ENCODE data around the gene CAMK2A.

CAMK2A gene

DNA sequence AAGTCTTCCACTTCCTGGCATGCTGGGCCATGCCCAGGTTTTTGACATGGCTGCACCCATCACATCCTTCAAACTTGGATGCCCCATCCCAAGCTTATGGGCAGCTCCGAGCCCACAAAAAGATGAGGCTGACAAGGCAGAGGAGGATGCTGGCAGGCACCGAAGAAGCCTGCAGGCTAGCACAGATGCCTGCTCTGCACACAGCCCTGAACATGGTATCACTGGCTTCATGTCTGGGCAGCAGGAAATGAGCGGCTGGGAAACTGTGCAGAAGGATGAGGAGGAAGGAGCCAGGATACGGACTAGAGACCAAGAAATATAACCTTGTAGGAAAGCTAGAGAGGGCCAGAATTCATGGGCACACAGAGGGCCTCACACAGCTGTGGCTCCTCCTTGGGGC, 14.8 kb downstream of the CAMK2A start:
- DNase-seq: no peak

DNA sequence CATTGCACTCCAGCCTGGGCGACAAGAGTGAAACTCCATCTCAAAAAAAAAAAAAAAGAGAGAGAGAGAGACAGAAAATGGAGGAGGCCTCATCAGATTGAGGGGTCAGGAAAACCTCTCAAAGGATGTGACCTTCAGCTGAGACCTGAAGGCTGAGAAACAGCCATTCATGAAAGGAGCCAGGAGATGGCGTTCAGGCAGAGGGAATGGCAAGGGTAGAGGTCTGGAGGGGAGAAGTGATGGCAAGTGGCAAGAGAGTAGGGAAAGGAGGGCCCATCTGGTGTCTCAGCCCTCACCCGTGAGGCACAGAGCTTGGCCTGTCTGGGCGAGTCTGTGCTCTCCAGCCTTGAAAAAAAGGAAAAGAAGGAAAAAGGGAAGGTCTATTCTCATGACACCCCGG, 17.0 kb downstream of the CAMK2A start:
- no peak for DNase-seq

DNA sequence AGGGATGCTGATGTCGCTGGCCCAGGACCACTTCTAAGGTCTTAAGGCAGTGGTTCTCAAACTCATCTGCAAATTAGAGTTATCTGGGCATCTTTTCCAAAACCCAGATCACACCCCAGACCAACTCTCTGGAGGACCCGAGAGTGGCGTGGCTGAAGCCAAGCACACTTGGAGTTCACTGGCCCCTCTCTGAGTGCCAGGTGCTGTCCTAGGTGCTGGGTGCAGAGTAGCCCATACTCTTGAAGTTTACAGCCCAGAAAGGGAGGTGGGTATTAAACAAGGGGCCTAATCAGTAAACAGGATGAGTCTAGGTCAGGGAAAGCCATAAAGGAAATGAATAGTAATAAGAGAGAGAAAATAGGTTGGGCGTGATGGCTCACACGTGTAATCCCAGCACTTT, 17.6 kb downstream of the CAMK2A start:
- DNase-seq: no peak

DNA sequence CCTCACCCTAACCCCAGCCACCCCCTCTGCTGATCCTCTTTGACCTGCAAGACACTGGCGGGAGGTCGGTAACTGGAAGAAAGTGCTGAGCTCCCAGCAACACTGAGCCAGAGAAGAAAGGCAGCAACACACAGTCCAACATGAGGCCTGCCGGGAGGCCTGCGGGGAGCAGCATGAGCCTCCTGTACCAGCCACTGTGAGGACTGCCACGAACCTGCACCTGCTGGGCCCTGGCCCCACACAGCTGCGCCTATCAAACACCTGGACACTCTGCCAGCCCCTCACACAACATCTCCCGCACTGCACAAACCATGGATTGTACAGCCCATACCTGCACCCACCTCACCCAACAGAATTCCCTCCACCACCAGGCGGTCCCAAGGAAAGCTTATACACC, 18.3 kb downstream of the CAMK2A start:
- no peak for DNase-seq

DNA sequence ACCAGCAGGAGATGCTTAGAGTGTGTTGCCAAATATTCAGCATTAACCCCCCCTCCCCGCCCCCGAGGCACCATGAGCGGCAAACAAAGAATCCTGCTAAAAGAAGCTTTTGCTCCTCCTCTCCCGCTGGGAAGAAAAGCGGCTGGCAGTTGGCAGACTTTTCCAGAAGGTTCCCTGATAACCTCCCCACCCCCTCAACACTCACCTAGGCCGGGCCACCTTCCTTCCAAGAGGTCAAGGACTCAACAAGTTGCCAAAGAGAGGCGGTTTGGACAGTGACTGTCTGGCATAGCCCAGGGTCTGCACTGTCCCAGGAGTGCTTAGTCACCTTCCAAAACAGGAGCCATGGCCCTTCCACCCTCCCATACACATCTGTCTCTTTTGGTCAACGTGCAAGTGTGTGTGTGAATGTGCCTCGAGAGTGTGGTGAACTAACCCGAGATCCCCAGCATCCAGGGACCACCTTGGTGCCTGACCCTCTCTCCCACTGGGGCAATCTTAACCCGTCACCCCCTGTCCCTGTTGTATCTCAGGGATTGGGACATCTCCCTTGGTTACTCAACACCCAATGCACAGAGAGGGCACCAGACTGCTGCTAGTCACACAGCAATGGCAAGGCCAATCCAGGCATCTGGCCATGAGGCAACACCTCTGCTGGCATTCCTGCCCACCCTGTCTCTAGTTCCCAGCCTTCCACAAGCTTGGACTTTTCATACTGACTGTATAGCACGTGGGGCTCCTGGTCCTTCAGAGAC, 18.9 kb downstream of the CAMK2A start:
- DNase-seq: no peak

DNA sequence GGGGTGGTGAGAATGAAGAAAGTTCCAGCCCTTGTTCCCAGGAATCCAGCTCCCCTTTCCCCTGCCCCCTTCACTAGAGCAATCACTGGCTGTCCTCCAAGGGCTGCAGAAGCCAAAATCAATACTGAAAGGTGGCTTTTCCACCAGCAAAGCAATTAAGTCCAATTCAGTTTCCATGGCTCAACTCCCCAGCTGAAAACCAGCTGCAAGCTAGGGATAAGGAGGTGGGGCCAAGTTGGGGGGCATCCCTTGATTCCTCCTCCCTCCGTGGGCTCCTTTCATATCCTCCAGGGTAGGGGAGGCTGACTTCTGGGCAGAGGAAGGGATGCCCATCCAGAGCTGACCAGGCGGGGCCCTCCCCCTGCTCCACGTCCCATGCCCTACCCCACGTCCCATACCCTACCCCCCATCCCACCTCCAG, 22.7 kb downstream of the CAMK2A start:
- DNase-seq: no peak

DNA sequence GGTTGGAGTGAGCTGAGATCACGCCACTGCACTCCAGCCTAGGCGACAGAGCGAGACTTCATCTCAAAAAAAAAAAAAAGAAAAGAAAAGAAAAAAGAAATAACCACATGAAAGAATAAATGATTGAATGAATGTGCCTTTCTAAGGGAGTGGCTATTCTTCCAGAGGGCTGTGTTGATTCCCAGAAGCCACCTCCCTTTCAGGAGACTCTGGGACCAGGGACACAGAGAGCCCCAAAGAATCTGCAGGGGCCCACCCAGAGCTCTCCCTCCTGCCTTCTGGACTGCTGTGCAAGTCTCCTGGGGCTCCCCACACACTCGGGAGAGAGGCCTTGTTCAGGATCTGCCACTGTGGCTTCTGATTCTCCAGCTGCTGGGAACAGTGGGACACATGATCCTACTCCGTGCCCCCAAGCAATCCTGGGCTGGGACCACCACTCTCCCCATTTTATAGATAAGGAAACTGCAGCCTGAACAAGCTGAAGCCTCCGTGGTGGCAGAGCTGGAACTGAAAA, 23.6 kb downstream of the CAMK2A start:
- no peak for DNase-seq

DNA sequence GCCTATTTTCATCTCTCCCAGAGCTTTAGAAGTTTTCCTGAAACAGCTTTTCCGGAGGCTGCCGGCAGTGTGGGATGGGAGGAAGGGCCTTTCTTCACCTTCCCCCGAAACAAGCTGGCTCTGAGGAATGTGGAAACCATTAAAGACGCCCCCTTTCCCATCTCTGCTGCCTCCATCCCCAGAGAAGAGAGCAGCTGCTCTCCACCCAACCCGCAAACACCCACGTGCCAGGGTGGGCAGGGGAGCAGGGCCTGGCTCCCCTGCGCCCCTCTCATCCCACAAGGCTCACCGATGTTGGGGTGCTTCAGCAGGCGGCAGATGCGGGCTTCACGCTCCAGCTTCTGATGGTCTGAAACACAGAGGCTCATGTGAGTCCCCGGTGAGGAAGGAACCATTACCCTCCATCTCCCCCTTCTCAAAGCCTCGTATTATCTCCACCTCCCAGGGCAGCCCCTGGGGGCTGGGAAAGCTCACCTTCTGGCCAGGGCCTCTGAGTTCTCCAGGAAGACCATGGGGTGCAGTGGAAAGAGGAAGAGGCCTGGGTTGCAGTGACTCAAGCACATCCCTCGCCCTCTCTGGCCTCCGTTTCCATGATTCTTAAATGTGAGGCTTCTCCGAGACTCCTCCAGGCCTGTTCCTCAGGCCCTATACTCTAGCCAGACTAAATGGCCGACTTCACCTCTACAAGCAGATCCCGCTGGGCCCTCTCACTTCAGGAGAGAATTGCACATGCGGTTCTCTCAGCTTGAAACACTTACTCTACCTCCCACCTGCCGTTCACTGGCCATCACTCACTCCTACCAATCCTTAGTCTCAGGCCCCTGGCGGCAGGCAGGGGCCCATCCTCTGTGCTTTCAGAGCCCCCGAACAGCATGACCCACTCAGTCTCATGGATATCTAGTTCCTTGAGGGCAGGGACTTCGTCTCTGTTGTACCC, 24.6 kb downstream of the CAMK2A start:
- no peak for DNase-seq

DNA sequence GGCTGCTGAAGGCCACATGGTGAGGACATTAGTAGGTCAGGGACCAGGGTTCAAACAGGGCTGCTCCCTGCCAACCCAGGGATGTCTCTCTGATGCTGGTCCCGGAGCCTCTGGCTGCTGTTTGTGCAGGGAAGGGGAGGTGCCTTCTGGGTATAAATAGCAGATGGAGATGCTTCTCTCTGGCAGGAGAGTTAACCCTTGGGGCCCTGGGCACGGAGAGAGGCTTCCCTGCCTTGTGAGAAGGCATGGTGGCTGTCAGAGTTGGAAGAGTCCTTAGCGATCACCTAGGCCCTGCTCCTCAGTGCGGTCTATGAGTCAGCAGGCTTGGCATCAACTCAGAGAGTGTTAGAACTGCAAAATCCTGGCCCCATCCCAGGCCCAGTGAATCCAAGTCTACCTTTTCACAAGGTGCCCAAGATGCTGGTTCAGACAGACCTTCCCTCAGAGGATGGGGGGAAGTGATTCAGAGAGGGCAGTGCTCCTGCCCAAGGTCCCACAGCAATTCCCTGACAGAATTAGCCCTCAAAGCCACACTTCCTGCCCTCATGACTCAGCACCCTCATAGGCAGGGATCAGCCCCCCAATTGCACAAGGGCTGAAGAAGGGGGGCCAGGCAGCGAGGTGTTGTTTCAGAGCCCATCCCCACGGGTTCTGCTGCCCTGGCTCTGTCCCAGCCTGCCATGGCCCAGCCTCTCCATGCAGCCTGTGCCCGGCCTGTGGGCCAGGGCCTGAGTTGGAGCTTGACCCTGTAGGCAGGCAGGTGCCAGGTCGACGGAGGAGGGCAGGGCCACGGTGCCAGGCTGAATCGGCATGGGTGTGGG, 25.6 kb downstream of the CAMK2A start:
- no peak for DNase-seq

DNA sequence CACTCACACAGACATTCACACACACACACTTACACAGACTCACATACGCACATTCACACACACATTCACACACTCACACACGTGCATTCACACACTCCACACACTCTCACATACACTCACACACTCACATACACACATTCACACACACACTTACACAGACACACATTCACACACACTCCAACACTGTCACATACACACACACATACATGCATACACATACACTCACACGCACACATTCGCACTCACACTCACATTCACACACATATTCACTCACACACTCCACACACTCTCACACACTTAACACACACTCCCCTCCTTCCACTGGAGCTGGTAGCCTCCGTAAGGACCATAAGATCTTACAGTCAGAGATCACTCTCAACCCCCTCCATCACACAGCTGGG, 26.2 kb downstream of the CAMK2A start:
- no peak for DNase-seq

DNA sequence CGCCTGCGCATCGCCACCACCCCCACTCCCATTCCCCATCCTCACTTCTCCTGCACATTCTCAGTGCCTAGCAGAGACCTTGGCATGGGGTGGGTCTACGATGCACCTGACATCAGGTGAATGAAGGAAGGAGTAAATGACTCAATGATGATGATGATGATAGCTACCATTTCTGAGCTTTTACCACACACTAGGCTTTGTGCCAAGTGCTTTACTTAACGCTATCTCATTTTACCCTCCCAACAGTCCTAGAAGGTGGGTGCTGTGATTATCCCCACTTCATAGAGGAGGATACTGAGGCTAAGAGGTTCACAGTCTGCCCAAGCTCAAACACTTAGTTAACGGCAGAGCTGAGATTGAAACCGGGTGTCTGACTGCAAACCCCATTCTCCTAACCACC, 27.1 kb downstream of the CAMK2A start:
- no peak for DNase-seq

DNA sequence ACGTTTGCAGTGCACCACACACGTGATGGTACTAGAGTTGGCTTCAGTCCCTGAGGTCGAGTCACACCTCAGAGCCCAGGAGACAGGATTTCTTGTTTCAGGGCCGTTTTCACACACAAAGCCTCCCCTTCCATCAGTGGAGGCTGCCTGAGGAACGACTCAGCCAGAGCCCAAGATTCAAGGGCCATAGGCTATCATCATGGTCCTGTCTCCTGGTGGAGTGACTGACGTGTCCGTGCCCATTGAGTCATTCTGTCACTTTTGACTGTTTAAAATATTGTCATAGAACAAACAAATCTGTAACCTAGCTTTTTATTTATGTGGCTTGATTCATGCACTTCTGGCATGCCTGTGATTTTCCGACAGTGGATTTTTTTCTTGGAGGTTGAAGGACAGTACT, 28.3 kb downstream of the CAMK2A start:
- no peak for DNase-seq

DNA sequence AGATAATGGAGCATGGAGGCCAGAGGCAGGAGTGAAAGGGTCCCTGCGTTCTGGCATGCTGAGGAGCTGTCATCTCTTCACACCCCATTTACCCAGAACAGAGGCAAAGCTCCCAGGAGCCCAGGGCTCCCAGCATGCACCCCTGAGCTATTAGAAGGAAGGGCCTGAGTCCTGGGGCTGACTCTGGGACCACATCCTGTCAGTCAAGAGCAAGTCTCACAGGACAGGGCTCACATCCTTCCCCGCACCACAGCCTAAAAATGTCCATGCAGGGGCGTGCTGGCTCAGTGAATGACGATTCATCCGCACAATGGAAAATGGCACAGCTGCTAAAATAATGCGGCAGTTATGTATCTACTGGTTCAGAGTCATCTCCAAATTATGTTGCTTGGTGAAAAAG, 31.4 kb downstream of the CAMK2A start:
- no peak for DNase-seq

DNA sequence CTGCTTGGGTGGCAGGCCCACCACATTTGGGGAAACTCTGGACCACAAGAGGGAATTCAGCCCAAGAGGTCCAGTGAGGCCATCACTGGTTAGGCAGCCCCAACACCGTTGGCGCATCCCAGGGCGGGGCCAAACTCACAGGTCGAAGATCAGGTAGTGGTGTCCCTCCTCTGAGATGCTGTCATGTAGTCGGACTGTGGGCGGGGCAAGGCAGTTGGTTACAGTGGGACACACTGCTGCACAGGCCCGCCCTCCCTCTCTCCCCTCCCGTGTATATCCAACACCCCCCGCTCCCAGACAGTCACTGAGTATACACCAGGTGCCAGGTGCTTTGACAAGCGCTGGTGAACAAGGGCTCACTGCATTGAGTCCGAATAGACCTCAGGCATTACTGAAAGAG, 32.1 kb downstream of the CAMK2A start:
- no peak for DNase-seq

DNA sequence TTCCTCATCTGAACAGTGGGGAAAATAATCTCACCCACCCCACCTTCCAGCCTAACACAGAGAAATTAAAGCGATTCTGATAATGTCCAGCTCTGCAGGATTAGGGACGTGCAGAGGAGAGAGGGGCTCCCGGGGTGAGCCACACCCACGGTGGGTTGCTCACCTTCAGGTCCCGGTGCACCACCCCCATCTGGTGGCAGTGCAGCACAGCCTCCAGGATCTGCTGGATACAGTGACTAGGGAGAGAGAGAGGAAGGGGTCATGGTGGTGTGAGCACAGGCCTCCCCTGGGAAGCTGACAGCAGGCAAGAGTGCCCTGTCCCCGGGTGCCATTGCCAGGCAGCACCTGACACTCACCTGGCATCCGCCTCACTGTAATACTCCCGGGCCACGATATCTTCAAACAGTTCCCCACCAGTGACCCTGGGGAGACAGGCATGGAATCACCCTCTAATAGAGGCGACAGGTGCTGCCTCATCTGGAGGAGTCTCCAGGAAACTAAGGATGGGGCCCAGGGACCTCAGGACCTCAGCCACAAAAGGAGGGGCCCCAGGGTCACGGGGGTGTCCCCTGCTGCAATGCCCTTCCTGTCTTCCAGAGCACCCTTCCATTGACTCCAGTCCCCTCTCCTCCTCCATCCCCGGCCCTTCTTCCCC, 33.0 kb downstream of the CAMK2A start:
- DNase-seq: no peak

DNA sequence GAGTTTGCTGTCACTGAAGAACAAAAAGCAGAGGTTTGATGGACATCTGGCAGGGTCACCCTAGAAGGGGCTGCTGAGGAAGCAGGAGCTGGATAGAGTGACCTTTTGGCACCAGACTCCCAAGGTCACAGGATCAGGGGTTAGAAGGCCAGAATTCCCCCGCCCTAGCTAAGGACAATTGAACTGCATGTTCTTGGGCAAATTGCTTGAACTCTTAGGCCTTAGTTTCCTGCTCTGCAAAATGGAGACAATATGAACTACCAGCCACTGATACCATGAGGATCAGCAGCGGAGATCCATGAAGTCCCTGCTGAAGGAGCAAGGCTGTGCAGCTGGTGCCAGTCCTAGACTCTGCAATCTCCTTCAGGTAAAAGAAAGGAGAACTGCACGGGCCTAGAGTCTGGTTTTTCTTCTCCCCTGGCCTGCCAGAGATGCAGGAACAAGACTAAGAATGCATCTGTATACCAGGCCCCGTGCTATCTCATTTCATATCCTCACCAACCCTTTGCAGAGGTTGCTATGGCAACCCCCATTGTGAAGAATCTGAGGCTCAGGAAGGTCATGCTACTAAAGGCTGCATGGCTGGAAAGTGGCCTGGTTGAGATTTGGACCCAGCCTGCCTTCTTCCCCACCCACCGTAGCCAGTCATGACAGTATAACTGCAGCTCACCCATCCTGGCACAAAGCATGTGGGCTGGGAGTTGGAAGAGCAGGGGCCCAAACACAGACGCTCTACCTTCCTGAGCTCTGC, 33.7 kb downstream of the CAMK2A start:
- no peak for DNase-seq

DNA sequence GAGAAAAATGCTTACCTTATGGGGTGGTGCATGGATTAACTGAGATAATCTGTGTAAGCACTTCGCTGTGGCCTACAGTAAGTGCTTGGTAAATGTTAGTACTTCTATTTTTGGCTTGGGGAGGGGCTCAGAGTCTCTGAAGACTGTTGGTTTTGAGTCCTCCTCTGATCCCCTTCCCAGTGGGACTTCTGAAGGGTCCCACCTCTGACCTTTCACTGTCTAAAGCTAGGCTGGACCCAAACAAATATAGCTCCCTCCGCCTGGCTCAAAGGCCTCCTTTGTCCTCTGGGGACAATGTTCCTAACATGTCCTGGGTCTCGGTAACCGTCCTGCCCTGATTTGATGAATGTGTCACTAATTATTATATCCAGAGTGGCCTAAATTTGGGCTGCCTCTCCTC, 34.8 kb downstream of the CAMK2A start:
- DNase-seq: no peak

DNA sequence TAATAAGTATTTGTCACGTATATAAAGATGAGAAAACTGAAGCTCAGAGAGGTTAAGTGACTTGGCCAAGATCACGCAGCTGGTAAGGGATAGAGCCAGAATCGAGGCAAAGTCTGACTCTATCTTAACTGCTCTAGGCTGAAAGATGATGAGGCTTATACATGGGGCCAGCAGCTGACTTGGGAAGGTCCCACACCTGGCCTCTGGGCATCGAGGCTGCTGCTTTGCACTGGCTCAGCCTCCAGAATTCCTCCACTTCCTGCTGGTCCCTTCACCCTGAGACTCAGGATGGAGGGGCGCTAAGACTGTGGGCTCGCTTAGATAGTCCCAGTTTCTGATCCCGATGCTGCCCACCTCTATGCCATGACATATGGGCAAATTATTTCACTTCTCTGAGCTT, 35.2 kb downstream of the CAMK2A start:
- no peak for DNase-seq

DNA sequence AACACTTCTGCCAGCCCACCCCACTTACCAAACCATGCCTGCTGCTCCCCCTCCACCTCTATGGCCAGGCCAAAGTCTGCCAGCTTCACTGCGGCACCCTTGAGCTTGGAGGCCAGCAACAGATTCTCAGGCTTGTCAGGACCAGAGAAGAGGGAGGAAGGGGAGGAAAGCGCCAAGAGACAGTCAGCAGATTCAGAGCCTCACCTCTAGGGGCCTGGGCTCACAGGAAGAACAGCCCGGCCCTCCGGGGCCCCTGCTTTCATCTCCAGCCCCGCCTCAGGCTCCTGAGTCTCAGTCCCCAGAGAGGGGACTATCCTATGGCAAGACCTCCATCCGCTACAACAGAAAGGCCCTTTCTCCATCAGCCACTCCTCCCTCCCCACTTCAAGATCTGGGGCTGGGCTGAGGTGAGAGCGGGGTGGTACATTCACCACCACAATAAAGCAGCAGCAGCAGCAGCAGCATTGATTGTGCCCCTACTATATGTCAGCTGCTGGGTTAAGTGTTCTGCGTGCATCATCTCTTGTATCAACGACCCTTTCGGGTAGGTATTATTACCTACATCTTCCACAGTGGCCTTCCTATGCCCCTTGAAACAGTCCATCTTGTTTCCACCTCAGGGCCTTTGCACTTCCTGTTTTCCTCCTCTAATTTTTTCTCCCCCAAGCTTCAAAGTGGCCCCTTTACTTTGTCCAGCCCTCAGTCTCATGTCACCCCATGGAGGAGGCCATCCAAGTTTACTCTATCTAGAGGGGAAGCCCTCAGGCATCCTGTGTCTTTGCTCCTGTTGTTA, 36.0 kb downstream of the CAMK2A start:
- DNase-seq: no peak

DNA sequence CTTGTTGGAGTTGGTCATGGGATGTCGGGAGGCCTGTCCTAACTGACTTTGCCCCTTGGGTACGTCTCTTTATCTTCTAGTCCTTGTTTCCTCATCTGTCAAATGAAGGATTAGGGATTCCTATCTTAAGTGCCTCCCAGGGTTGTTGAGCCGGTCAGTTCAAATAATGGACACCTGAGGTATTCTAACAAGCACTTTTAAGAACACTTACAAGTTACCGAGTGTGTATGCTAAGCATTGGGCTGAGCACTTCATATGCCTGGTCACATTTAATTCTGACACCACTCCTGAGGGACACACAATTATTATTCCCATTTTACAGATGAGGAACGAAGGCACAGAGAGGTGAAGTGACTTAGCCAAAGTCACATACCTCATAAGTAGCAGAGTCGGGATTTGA, 37.1 kb downstream of the CAMK2A start:
- DNase-seq: no peak

DNA sequence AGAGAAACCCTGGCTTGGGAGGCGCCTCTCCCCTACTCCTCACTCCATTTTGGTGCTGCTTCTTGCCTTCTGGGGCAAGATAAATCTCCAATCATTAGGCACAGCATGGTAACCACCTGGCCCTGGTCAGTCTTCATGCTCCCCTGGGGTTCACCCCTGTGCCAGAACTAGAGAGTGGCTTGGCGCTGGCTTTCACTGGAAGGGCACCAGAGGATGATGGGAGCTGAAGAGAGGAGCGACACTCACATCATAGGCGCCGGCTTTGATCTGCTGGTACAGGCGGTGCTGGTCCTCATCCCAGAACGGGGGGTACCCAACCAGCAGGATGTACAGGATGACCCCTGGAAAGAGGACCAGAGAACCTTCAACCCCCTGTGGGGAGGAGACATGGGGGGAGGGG, 38.1 kb downstream of the CAMK2A start:
- no peak for DNase-seq
